SH-SY5Y (cell line): Measurements from ENCODE around the gene UBALD1.

ENCODE experiments used
- GATA2 ChIP-seq: IDR thresholded peaks from 2 replicates; pipeline ENCODE4 v1.6.1; 2011; ENCODE audit warnings: mild to moderate bottlenecking, low read depth, low read length
- GATA3 ChIP-seq: IDR thresholded peaks from 2 replicates; pipeline ENCODE4 v1.6.1; 2011; ENCODE audit warnings: low read depth, mild to moderate bottlenecking, low read length, moderate library complexity

DNA sequence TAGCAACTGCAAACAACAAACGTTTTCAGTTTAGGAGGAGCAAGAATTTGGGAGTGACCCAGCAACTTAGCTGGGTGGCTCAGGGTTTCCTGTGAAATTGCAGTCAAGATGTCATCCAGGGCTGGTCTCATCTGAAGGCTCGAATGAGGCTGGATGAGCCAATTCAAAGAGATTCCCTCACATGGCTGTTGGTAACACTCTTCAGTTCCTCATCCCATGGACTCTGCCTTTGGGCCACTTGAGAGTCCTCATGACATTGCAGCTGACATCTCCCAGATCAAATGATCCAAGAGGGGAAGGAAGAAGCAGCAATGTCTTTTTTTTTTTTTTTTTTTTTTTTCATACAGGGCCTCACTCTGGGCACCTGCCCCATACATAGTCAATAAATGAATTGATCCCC lies 26.3 kb downstream of the UBALD1 start:
- no peak for TF ChIP-seq GATA3
- no peak for TF ChIP-seq GATA2
